HG03520 (cell line): Measurements from ENCODE around the gene CHCHD2.
"Not testable (repeated sequence)": the region's sequence is repeated elsewhere in the genome, so short reads cannot be mapped to it uniquely, and the experiment has no call there.

ENCODE experiments used
- ATAC-seq: cut with Tn5 transposase; IDR thresholded peaks from one replicate; pipeline ENCODE4 v1.9.1; 2021; ENCODE audit warnings: mild to moderate bottlenecking, moderate library complexity; ENCODE audit not compliant: unreplicated experiment

The CHCHD2 gene

DNA sequence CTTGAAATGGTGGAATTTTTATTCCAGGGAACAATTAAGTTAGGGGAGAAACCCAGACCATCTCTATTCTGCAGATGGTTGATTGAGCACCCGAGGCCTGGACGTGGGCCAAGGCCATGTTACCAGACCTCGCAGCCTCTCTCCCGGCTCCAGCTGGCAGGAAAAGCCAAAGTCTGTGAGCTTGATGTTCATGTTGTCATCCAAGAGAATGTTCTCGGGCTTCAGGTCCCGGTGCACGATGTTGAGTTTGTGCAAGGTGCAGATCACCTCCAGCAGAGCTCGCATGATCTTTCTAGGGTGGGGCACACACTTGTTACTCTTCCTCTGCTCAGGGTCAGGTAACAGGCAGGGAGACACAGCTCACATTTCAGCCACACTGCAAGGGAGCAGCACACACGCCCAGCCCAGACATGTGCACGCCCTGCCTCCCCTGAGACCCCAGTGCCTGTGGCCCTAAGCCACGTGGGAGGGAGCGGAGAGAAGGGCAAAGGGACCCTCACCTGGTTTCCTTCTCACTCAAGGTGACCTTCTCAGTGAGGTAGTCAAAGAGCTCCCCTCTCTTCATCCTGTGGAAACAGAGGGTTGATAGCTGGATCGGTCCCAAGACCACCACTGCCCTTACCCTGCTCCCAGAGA lies 23.0 kb downstream of the CHCHD2 start:
- ATAC-seq: no peak

- ATAC-seq: no peak
Measured at GRCh38 chr7:56081626-56082340, 24.5 kb downstream of the CHCHD2 start.

DNA sequence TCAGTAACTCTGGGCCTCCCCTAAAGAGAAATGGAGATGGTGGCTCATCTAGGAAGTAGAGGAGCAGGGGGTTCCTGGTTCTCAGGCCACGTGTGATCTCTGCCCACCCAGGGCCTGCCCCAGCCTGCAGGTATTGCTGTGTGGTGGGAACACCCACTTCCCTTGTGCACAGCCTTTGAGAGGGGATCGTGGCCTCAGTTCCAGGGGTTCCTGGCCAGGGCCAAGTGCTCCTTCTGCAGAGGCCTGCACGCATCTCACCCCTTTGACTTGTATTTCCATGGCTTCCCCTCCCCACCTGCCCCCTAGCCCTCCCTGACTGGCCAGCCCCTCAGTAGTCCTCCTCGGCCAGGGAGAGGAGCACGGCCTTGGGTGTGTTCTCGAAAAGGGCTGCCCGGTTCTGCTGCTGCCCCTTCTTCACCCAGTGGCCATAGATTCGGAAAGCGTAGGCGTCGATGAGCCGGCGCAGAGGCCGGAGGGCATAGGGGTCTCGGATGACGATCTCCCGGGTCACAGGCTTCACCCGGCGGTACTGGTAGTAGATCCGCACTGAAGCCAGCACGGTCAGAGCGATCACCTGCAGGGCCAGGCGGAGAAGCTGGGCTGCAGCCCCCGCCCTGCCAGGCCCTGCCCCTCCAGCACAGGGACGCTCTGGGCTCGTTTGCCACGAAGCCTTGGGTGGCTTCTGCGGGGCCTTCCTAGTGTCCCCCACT lies 25.4 kb downstream of the CHCHD2 start:
- not testable (repeated sequence) for ATAC-seq

DNA sequence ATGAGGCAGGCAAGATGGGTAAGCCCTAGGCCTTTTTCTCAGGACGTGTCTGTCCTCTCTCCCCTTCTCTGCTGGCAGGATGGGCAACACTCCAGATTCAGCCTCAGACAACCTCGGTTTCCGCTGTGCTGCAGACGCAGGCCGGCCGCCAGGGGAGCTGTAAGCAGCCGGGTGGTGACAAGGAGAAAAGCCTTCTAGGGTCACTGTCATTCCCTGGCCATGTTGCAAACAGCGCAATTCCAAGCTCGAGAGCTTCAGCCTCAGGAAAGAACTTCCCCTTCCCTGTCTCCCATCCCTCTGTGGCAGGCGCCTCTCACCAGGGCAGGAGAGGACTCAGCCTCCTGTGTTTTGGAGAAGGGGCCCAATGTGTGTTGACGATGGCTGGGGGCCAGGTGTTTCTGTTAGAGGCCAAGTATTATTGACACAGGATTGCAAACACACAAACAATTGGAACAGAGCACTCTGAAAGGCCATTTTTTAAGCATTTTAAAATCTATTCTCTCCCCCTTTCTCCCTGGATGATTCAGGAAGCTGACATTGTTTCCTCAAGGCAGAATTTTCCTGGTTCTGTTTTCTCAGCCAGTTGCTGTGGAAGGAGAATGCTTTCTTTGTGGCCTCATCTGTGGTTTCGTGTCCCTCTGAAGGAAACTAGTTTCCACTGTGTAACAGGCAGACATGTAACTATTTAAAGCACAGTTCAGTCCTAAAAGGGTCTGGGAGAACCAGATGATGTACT lies 26.7 kb downstream of the CHCHD2 start:
- no peak for ATAC-seq

GRCh38 chr7:56078196-56078595 lies 28.1 kb downstream of the CHCHD2 start:
- no peak for ATAC-seq

GRCh38 chr7:56077681-56078080 lies 28.6 kb downstream of the CHCHD2 start:
- no peak for ATAC-seq

DNA sequence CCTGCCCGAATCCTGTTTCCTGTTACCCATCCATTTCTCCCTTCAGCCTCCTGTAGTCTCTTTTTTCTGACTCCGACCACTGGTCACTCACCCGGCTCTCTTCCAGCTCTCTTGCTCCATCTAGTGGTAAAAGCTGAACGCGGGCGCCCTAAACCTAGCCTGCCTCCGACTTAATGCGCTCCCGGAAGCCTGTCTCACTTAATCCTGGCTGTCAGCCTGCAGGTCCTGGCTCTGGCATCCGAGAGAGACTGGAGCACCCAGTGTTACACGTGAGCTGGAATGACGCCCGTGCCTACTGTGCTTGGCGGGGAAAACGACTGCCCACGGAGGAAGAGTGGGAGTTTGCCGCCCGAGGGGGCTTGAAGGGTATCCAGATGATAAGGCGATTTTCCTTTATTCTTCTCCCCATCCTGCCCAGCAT lies 31.9 kb downstream of the CHCHD2 start:
- peak; percentile 88 for ATAC-seq

DNA sequence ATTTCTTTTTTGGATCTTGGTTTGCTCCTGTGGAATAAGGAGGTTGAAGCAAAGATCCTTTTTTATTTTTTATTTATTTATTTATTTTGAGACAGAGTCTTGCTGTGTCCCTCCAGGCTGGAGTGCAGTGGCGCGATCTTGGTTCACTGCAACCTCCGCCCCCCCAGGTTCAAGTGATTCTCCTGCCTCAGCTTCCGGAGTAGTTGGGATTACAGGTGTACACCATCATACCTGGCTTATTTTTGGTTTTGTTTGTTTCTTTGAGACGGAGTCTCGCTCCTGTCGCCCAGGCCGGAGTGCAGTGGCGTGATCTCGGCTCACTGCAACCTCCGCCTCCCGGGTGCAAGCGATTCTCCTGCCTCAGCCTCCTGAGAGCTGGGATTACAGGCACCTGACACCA lies 39.9 kb downstream of the CHCHD2 start:
- not testable (repeated sequence) for ATAC-seq

GRCh38 chr7:56063882-56064625 lies 42.2 kb downstream of the CHCHD2 start, which contains the start of gene SUMF2:
SUMF2 (plus strand) TSS chr7:56064286; CDS start chr7:56064312, 26 bp downstream.
- peak; percentile 82 for ATAC-seq

- ATAC-seq: no peak
Measured at GRCh38 chr7:56063500-56063881, 42.8 kb downstream of the CHCHD2 start.

DNA sequence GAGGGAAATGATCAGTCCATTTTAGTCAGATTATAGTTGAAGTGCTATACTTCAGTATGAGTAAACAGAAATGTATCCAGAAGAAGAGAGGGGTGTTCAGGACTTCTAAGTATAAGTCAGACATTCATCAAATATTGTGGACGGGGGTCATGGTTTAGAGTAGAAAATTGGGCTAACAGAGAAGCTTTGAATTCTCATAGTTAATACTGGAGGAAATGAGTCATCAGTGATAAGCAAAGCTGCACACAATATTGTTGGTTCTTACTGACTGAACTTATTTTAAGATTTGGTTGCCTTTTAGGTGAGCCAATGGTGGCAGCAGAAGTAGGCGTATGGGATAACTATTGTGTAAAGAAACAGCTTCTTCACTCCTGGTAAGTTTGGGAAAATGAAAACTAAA lies 43.9 kb downstream of the CHCHD2 start:
- ATAC-seq: no peak

GRCh38 chr7:56053993-56054392 lies 52.3 kb downstream of the CHCHD2 start:
- no peak for ATAC-seq

- ATAC-seq: no peak
Measured at GRCh38 chr7:56053379-56053778, 52.9 kb downstream of the CHCHD2 start.
